DND-41 (cell line): Measurements from ENCODE around the gene KSR1.

ENCODE experiments used
- ATAC-seq: fragments of 200-7000 bp; cut with Tn5 transposase; 3 replicates; pipeline ENCODE4 v1.9.1; 2021; ENCODE audit warnings: low read depth; ENCODE audit not compliant: insufficient read depth
- DNase-seq: peaks from one replicate; pipeline ENCODE4 v3.0.0-alpha.2; 2020
- H2AFZ ChIP-seq: 2 replicates; pipeline ENCODE4 v1.6.0; 2012; ENCODE audit warnings: low read depth, low read length
- H3K27ac ChIP-seq: 2 replicates; pipeline ENCODE4 v1.5.1; 2012; ENCODE audit warnings: low read length, inconsistent platforms
- H3K27me3 ChIP-seq: fragments of 200-600 bp; sonication (generic); 2 replicates; pipeline ENCODE4 v1.6.0; 2012; ENCODE audit warnings: low read length, mild to moderate bottlenecking, inconsistent platforms; ENCODE audit not compliant: insufficient read depth, poor library complexity
- H3K36me3 ChIP-seq: 2 replicates; pipeline ENCODE4 v1.5.1; 2012; ENCODE audit warnings: low read length, inconsistent platforms; ENCODE audit not compliant: insufficient read depth
- H3K4me1 ChIP-seq: 2 replicates; pipeline ENCODE4 v1.5.1; 2012; ENCODE audit warnings: mild to moderate bottlenecking, low read length; ENCODE audit not compliant: insufficient read depth
- H3K4me2 ChIP-seq: 2 replicates; pipeline ENCODE4 v1.6.0; 2012; ENCODE audit warnings: mild to moderate bottlenecking, moderate library complexity, low read length, inconsistent platforms; ENCODE audit not compliant: insufficient read depth
- H3K4me3 ChIP-seq, 2 experiments: fragments of 200-600 bp in 1 of 2; shearing (Covaris generic) in 1 of 2; 2 replicates each; pipeline ENCODE4 v1.5.1; 2012 to 2016; ENCODE audit warnings: inconsistent platforms in 2 of 2, low read length in 2 of 2, mild to moderate bottlenecking in 2 of 2, low read depth in 1 of 2, moderate library complexity in 1 of 2
- H3K79me2 ChIP-seq: 2 replicates; pipeline ENCODE4 v1.6.0; 2012; ENCODE audit warnings: low read length, inconsistent platforms; ENCODE audit not compliant: insufficient read depth
- H3K9ac ChIP-seq: 2 replicates; pipeline ENCODE4 v1.6.0; 2012; ENCODE audit warnings: low read depth, mild to moderate bottlenecking, inconsistent platforms, low read length, moderate library complexity
- H3K9me3 ChIP-seq: 2 replicates; pipeline ENCODE4 v1.5.1; 2012; ENCODE audit warnings: low read length, moderate library complexity, mild to moderate bottlenecking, inconsistent platforms; ENCODE audit not compliant: insufficient read depth, severe bottlenecking
- H4K20me1 ChIP-seq: 2 replicates; pipeline ENCODE4 v1.6.0; 2012; ENCODE audit warnings: low read length; ENCODE audit not compliant: insufficient read depth
- CTCF ChIP-seq: IDR thresholded peaks from 2 replicates; pipeline ENCODE4 v1.5.1; 2012; ENCODE audit warnings: borderline replicate concordance, low read length, moderate library complexity, mild to moderate bottlenecking; ENCODE audit not compliant: poor library complexity, severe bottlenecking; ENCODE audit errors: extremely low read depth
- EZH2 ChIP-seq: IDR thresholded peaks from 3 replicates; pipeline ENCODE4 v1.6.1; 2012; ENCODE audit warnings: borderline replicate concordance, low read depth, mild to moderate bottlenecking, moderate library complexity, low read length, inconsistent platforms; ENCODE audit not compliant: severe bottlenecking

The KSR1 gene

GRCh38 chr17:27531469-27531961 is 75.3 kb downstream of the KSR1 start:
- H3K4me3 ChIP-seq = no peak overlapping the region
- H3K27me3 ChIP-seq = no peaks in the 10 kb centered on the region
- H3K79me2 ChIP-seq = no peaks in the 10 kb centered on the region
- no peak overlapping the region for H3K9ac ChIP-seq
- H3K9me3 ChIP-seq = no peaks in the 10 kb centered on the region
- no peak for TF ChIP-seq EZH2
- TF ChIP-seq CTCF = no peak
- ATAC-seq (no peak), DNase-seq (no peak)
- no peak overlapping the region for H2AFZ ChIP-seq
- no peak overlapping the region for H3K27ac ChIP-seq
- H3K4me2 ChIP-seq = no peak overlapping the region
- H3K36me3 ChIP-seq = no peaks in the 10 kb centered on the region
- H3K4me1 ChIP-seq = peaks cover 19% of the 10 kb centered on the region
- no peaks in the 10 kb centered on the region; the same call in 1 of the 2 replicates for H4K20me1 ChIP-seq

GRCh38 chr17:27532269-27533263 is 76.3 kb downstream of the KSR1 start:
- H3K9ac ChIP-seq = no peak overlapping the region

GRCh38 chr17:27533874-27534815 is 77.9 kb downstream of the KSR1 start:
- no peak overlapping the region for H3K4me2 ChIP-seq
- H4K20me1 ChIP-seq = no peaks in the 10 kb centered on the region; the same call in none of the 2 replicates
- no peak for DNase-seq
- no peak overlapping the region for H3K4me3 ChIP-seq
- no peak overlapping the region for H3K27ac ChIP-seq
- H3K9ac ChIP-seq = no peak overlapping the region
- no peak for ATAC-seq
- no peaks in the 10 kb centered on the region for H3K27me3 ChIP-seq
- H3K79me2 ChIP-seq = no peaks in the 10 kb centered on the region
- no peaks in the 10 kb centered on the region for H3K36me3 ChIP-seq
- no peak for TF ChIP-seq CTCF
- TF ChIP-seq EZH2 = no peak
- no peaks in the 10 kb centered on the region for H3K9me3 ChIP-seq
- peaks cover 4% of the 10 kb centered on the region; the same call in 1 of the 2 replicates for H3K4me1 ChIP-seq
- H2AFZ ChIP-seq = no peak overlapping the region

More at GRCh38 chr17:27532269-27533263, 76.3 kb downstream of the KSR1 start:
- peak; percentile 30 for DNase-seq
- Histone ChIP-seq H3K9me3 (no peaks in the 10 kb centered on the region), H3K79me2 (no peaks in the 10 kb centered on the region), H3K27ac (no peak overlapping the region), H3K4me1 (peaks cover 16% of the 10 kb centered on the region), H2AFZ (no peak overlapping the region), H3K4me3 (no peak overlapping the region), H3K27me3 (no peaks in the 10 kb centered on the region), H3K4me2 (no peak overlapping the region), H3K36me3 (no peaks in the 10 kb centered on the region), H4K20me1 (no peaks in the 10 kb centered on the region; the same call in 1 of the 2 replicates)
- TF ChIP-seq EZH2 = no peak
- no peak for TF ChIP-seq CTCF
- ATAC-seq = peak; percentile 41; the same call in 2 of the 3 replicates
